GM21619 (cell line): ENCODE data around the gene ARMH3.
A peak's percentile ranks its signal among the peaks of the same experiment; 100 is the strongest.

Experiments
- ATAC-seq: cut with Tn5 transposase; IDR thresholded peaks from one replicate; pipeline ENCODE4 v1.9.1; 2021; ENCODE audit not compliant: unreplicated experiment

Gene ARMH3, protein sequence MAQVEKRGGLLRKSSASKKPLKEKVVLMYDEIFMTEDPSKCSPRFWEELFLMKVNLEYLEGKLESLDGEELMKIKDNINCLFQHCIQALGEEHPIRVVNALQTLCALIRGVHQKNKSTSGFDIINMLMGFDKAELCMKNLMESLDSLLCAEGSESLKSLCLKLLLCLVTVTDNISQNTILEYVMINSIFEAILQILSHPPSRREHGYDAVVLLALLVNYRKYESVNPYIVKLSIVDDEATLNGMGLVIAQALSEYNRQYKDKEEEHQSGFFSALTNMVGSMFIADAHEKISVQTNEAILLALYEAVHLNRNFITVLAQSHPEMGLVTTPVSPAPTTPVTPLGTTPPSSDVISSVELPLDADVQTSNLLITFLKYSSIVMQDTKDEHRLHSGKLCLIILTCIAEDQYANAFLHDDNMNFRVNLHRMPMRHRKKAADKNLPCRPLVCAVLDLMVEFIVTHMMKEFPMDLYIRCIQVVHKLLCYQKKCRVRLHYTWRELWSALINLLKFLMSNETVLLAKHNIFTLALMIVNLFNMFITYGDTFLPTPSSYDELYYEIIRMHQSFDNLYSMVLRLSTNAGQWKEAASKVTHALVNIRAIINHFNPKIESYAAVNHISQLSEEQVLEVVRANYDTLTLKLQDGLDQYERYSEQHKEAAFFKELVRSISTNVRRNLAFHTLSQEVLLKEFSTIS

DNA sequence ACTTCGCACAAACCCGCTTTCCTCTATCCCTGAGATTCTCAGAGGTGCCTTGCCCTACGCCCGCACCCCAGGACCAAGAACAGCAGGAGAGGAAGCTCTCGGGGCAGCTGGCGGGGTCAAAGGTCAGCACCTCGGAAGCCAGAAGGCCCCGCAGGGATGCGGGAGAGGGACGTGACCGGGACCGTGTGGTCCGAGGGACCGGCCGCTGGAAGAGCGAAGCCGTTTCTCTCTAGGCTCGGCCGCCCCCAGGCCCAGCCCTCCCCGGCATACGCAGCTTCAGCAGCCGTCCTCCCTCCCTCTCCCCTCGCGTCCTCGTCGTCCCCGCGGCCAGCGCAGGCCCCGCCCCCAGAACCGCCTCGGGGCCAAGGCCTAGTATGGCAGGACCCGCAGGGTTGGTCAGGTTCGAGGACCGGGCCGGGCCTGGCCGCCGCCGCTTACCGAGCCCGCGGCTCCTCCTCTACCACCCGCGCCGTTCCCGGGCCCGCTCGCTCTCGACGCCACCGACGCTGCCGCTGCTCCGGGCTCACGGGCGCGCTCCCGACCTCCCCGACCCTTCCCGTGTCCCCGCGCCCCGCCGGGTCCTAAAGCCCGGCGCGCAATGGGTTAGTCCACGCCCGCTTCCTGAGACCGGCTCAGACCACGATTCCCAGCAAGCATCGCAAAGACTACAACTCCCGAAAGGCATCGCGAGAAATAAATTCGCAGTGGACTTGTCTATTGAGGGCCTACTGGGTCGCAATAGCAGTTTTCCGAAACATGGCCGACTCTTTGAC lies at the start of gene ARMH3:
ARMH3 (minus strand) TSS at position 527 of the 773 bp plus-strand sequence. CDS start 16,059 bp downstream, outside the sequence.
- peak; percentile 93 for ATAC-seq

DNA sequence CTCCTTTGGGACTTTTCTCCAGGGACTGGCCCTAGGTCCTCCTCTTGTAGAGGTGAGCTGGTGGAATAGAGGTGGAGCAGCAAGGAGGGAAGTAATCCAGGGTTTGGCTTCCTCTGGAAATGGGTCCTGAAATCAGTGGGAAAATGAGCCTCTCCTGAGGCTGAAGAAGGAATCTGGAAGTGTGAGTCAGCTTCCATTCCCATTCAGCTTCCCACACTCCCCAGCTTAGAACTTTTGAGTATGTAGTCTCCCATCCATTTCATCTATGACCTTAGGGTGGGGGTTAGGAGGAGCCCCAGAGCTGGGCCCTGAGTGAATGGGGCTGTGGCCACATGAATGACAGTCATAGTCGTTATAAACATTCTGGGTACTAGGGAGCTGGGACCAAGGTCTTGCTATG lies 46.4 kb upstream of the ARMH3 start:
- ATAC-seq, result no peak

DNA sequence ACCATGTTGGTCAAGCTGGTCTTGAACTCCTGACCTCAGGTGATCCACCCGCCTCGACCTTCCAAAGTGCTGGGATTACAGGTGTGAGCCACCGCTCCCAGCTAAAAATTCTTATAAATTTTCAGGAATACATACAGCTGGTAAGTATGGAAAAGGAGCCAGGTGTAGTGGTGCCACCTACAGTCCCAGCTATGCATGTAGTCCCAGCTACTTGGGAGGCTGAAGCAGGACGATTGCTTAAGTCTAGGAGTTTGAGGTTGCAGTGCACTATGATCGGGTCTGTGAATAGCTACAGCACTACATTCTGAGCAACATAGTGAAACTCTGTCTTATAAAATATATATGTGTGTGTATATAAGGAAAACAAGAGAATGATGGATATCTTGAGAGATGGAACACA lies 45.2 kb upstream of the ARMH3 start:
- no peak for ATAC-seq

DNA sequence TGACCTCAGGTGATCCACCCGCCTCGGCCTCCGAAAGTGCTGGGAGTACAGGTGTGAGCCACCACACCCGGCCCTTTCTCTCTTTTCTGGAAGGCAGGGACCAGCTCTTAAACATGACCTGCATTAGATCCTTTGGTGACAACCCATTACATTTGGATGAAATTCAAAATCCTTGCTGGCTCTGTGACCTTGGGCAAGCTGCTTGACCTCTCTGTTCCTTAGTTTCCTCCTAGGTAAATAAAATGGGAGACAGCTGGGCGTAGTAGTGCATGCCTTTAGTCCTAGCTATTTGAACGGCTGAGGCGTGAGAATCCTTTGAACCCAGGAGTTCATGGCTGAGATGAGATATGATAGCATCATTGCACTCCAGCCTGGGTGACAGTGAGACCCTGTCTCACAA lies 40.5 kb upstream of the ARMH3 start:
- ATAC-seq, result no peak

DNA sequence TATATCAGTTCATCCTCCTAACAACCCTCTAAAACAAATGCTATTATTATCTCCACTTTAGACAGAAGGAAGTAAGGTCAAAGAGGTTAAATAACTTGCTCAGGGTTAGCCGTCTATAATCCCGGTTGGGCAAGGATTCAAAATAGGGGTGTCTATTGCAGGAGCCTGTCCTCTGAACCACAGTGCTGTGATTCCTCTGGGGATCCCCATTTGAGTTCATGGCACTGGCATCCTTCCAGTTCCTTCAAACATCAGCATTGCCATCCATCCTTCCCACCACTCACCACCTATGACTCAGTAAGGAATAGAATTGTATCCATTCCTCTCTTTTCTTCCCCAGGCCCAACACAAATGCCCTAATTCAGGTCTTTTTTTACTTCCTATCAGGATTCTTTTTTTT lies 34.8 kb upstream of the ARMH3 start:
- no peak for ATAC-seq

DNA sequence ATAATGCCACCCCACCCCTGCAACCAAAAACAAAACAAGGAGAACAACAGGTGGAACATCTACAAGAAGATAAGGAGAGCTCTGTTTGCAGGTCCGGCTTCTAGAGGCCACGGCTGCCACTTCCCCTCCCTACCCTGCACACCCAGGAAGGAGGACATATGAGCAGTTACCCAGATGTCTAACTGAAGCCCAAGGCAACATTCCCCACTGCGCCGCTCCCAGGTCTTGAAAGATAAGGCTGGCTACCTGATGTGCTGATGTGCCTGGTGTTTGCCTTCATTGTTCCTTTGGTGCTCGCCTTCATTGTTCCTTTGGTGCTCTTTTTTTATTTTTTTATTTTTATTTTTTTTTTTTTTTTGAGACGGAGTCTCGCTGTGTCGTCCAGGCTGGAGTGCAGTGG lies 30.2 kb upstream of the ARMH3 start:
- ATAC-seq, result no peak

DNA sequence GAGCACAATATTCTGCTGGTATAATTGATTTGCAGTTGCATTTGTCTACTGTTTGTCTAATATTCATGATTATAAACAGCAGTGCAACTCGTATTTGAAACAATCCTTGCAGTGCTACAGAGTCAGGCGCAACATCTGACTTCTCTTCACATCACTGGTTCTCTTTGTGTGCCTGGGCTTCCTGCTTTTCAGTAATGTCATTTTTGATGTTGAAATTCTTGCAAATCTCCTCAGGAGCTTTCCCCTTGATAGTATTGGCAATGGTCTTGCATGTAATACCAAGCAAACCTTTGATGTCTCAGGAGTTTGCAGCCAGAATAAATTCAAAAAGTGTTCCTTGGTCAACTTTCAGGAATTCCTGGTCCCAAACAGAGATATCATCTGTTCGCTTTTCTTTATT lies 29.4 kb upstream of the ARMH3 start:
- no peak for ATAC-seq

DNA sequence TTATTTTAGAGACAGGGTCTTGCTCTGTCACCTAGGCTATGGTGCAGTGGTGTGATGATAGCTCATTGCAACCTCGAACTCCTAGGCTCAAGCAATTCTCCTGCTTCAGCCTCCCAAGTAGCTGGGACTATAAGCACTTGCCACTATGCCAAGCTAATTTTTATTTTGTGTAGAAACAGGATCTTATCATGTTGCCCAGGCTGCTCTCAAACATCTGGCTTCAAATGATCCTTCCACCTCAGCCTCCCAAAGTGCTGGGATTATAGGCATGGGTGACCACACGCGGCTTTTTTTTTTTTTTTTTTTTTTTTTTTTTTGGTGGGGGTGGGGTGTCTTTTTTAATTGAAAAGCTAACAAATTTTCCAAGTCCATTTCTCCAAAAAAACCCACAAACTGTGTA lies 27.6 kb upstream of the ARMH3 start:
- no peak for ATAC-seq

DNA sequence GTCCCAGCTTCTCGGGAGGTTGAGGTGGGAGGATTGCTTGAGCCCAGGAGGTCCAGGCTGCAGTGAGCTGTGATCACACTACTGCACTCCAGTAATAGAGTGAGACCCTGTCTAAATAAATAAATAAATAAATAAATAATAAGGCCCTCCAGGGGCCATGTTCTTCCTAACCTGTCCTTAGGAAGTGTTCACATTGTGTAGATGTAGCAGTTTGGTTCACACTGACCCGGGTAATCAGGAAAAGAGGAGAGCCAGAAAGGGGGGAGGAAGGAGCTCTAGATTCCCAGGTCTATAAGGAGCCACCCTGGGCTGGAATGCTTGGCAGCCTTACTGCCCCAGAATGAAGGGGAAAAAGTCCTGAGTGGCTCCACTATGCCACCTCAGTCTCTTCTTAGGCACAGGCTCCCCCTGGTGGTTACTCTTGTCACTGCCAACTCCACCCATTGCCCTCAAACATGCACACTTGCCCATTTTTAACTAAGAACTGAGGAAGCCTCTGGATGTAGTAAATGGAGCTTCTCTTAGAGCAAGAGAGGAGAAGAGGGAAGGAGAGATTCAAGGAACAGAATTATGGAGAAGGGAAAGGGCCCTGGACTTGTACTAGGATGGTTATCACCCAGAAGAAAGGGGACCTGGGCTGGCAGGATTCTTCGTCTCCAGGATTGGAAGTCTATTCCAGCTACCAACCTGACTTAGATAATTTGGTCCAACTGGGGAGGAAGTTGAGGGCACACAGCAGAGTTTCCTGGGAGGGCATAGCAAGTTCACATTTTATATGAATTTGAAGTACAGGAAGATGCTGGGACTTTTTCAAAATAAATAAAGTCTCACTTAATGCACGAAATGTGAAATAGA lies 16.9 kb upstream of the ARMH3 start:
- ATAC-seq, result no peak

DNA sequence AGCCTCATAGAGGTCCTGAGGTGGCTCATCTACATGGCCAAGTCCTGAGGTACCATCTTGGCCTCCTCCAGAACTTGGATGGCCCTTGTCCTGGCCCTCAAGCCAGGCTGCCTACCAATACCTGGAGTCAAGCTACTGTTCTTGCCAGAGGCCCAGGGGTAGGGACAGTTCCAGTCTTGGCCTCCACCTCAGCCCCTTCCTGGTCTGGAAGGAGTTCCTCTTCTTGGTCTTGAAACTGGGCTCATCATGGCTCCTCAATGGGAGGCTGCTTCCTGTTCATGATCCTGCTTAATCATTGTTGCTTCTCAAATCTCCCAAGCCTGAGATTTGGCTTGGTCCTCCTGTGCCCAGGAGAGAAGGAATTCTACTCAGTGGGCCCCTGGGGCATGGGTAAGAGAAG lies 13.1 kb upstream of the ARMH3 start:
- ATAC-seq, result no peak

DNA sequence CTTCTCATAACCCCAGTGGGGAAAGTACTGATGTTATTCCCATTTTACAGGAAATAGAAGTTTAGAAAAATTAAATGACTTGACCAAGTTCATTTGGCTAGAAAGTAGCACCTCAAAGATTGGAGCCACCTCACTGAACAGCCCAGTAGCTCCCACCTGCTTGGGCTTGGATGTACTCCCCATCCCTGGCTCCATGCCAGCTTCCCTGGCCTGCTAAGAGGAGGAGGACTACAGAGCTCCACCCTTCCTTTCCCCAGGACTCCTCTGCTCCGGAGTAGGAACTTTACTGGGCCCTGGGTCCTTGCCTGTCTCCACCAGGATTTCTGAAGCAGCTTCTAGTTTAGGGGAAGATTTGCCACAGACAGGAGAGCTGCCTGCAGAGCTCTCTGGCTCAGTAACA lies 12.2 kb upstream of the ARMH3 start:
- no peak for ATAC-seq

DNA sequence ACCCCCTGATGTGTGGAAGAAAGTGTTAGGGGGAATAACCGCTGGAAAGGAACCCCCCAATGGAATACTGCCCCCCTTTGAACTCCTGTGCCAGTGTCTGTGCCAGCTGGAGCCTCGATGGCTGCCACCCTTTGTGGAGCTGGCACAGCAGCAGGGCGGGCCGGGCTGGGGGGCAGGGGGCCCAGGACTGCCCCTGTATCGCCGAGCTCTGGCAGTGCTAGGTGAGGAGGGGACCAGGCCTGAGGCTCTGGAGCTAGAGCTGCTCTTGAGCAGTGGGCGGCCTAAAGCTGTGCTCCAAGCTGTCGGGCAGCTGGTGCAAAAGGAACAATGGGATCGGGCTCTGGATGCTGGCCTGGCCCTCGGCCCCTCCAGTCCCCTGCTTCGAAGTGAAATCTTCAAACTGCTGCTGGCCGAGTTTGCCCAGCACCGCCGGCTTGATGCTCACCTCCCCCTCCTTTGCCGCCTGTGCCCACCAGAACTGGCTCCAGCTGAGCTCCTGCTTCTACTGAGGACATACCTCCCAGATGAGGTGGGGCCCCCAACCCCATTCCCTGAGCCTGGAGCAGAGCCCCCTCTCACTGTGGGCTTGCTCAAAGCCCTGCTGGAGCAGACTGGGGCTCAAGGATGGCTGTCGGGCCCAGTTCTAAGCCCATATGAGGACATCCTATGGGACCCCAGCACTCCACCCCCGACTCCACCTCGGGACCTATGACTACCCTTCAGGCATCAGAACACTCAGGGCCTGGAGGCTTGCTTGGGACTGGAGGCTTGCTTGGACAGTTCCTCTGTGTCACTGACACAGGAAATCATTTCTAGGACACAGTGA lies 11.3 kb upstream of the ARMH3 start:
- ATAC-seq, result no peak

DNA sequence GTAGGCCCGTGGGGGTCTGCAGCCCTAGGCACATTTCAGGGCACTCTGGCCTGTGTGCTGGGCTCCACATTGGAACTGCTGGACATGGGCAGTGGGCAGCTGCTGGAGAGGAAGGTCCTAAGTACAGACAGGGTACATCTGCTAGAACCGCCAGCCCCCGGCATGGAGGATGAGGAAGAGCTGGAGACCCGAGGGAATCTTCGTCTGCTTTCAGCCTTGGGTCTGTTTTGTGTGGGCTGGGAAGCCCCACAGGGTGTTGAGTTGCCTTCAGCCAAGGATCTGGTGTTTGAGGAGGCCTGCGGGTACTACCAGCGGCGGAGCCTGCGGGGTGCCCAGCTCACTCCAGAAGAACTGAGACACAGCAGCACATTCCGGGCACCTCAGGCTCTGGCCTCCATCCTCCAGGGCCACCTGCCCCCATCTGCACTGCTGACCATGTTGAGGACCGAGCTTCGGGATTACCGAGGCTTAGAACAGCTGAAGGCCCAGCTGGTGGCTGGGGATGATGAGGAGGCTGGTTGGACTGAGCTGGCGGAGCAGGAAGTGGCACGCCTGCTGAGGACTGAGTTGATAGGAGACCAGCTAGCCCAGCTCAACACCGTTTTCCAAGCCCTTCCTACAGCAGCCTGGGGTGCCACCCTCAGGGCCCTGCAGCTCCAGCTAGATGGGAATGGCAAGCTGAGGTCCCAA lies 10.6 kb upstream of the ARMH3 start:
- ATAC-seq, result no peak

DNA sequence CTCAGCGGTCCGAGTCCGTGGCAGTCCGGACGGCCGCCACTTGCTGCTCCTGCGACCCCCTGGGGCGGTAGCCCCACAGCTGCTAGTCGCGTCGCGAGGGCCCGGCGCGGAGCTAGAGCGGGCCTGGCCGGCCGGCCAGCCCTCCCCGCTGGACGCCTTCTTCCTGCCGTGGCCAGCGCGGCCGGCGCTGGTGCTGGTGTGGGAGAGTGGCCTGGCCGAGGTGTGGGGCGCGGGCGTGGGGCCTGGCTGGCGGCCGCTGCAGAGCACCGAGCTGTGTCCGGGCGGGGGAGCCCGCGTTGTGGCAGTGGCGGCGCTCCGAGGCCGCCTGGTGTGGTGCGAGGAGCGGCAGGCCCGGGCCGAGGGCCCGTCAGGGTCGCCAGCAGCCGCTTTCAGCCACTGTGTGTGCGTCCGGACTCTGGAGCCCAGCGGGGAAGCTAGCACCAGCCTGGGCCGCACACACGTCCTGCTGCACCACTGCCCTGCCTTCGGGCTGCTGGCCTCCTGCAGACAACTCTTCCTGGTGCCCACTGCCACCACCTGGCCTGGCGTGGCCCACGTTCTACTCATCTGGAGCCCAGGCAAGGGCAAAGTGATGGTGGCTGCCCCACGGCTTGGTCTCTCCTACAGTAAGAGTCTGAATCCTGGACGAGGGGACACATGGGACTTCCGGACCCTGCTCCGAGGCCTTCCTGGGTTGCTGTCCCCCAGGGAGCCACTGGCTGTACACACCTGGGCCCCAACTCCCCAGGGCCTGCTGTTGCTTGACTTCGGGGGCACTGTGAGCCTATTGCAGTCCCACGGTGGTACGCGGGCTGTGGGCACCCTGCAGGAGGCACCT lies 9.8 kb upstream of the ARMH3 start:
- peak; percentile 16 for ATAC-seq

DNA sequence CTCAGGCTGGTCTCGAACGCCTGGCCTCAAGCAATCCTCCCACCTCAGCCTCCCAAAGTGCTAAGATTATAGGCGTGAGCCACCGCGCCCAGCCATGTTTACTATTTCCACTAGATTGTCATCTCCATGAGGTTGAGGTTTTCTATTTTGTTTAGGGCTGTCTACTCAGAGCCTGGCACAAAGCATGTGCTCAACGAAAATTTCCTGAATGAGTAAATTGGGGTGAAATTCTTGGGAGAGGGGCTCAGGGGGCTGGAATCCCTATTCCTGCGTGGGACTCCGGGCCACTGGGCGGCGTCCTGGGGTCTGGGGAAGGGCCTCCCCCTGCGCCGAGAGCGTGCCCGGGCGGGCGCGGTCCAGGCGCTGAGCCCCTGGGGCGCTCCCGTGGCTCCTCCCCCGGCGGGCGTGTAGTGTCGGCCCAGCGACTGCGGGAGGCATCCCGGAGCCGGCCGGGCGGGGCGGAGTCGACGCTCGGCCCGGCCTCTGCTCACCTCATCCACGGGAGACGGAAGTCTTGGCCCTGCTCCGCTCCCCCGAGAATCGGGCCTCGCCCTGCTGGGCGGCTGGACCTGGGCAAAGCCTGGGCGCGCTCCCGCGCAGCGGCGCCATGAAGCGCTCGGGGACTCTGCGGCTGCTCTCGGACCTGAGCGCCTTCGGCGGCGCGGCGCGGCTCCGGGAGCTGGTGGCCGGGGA lies 9.0 kb upstream of the ARMH3 start, which contains the start of gene HPS6:
HPS6 (plus strand) TSS at position 482 of the 693 bp plus-strand sequence; CDS start at position 608, 126 bp downstream.
- peak; percentile 92 for ATAC-seq

DNA sequence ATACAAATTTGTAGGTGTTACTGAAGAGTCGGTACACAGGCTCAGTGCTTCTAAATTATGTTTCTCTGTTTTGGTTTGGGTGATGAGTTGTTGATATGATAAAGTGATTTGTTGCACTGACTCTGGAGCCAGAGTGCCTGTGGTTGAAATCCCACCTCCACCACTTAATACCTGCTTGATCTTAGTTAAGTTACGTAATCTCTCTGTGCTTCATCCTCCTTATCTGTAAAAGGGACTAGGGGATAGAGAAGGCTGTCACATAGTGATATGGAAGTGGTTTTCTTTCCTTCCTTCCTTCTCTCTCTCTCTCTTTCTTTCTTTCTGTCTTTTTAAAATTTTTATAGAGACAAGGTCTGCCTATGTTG lies 8.5 kb upstream of the ARMH3 start:
- no peak for ATAC-seq

DNA sequence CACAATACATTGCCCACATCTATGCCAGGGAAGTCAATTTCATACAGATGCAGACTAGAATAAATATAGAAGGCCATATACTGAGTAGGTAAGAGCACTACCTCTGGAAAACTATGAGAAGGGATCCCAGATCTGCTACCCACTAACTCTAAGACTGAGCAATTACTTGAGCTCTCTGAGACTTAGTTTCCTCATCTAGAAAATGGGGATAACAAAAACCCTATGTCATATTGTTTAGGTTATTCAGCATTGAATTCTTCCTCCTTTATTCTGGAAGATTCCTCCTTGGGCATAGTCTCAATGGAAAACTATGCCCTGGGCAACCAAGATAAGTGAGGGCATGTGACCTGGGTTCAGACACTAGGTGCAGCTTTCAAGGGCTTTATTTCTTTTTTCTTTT lies 4.0 kb upstream of the ARMH3 start:
- no peak for ATAC-seq
